ENCODE results near the gene CHKB.

DNA sequence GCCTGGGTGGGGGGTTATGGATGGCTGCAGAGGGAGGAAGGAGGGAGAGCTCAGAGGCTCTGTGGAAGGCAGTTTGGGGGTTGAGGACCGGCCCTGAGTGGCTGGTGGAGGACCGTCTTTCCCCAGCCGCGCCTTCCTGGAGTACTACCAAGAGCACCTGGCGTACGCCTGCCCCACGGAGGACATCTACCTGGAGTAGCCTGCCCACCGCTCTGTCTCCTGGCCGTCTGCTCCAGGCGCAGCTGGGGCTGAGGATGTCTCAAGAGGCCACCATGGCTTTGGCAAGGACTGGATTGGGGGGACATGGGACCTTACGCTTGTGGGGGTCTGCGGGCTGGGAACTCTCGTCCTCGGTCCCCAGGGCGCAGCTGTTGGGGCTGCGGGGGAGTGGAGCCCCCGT lies 27.9 kb upstream of the CHKB start:
- TF ChIP-seq, protein P1, sequence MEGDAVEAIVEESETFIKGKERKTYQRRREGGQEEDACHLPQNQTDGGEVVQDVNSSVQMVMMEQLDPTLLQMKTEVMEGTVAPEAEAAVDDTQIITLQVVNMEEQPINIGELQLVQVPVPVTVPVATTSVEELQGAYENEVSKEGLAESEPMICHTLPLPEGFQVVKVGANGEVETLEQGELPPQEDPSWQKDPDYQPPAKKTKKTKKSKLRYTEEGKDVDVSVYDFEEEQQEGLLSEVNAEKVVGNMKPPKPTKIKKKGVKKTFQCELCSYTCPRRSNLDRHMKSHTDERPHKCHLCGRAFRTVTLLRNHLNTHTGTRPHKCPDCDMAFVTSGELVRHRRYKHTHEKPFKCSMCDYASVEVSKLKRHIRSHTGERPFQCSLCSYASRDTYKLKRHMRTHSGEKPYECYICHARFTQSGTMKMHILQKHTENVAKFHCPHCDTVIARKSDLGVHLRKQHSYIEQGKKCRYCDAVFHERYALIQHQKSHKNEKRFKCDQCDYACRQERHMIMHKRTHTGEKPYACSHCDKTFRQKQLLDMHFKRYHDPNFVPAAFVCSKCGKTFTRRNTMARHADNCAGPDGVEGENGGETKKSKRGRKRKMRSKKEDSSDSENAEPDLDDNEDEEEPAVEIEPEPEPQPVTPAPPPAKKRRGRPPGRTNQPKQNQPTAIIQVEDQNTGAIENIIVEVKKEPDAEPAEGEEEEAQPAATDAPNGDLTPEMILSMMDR (IDR thresholded peaks at IDR 0.05): no peak
- TF ChIP-seq POLR2A (IDR thresholded peaks at IDR 0.05): no peak
- TF ChIP-seq POLR2AphosphoS5 (IDR thresholded peaks at IDR 0.05): no peak

Data from prostate gland (tissue), 2 donors.